ENCODE data around the gene CFAP43. TPM values are rescaled to one million over a fixed set of nuclear protein-coding genes. Genes with fewer than 3 reads are reported as not detected.

CFAP43 gene
- total and polyA plus RNA-seq, 2 donors (not counting 1 experiment from before 2014, with no cell fraction given) = 0.12 TPM; not detected in 1

GRCh38 chr10:104268713-104269645 lies 36.8 kb upstream of the CFAP43 start, which contains the start of gene GSTO2:
Gene GSTO2 (plus strand): TSS chr10:104269184. CDS start chr10:104274916, 5,732 bp downstream.
- peak within 1 kb of the TSS; percentile 93 for H3K9ac ChIP-seq (ENCODE audit: low read length)
- no peaks in the 10 kb centered on the region for H3K9me3 ChIP-seq (ENCODE audit: control extremely low read depth in 1 of 3, control insufficient read depth in 2 of 3, insufficient read depth in 1 of 3, low read length in 2 of 3)
- Mint-ChIP-seq H3K27me3 (no peaks in the 10 kb centered on the region), H3K4me3 (peak within 1 kb of the TSS; percentile 88), H3K4me1 (peaks cover 37% of the 10 kb centered on the region), H3K9me3 (ENCODE audit: insufficient read depth) (no peaks in the 10 kb centered on the region), H3K27ac (peak within 1 kb of the TSS; percentile 92)
- H3K4me3 ChIP-seq (ENCODE audit: control extremely low read depth in 1 of 5, extremely low read depth in 1 of 5, insufficient read depth in 1 of 5, low read depth in 2 of 5, low read length in 4 of 5) = peak within 1 kb of the TSS; percentile 68 to 90 (median 86)
- intact Hi-C loops (cut with micrococcal nuclease) = loop anchor here (1.0 to 5.0 kb wide), 9 partner anchors 14 to 1352 kb away; partner anchors contain the start of genes CFAP43, CFAP58, CNNM2 and ITPRIP
- H3K27ac ChIP-seq (ENCODE audit: low read length in 2 of 2) = peak within 1 kb of the TSS; percentile 90 to 95
- H3K4me2 ChIP-seq (replicated peaks; ENCODE audit: low read depth, low read length, poor library complexity, severe bottlenecking) = peak within 1 kb of the TSS; percentile 76
- ATAC-seq (ENCODE audit: low read depth) (peak; percentile 97), DNase-seq (peak; percentile 99)
- H2AFZ ChIP-seq (ENCODE audit: insufficient read depth, low read depth, low read length, poor library complexity, severe bottlenecking) = peak within 1 kb of the TSS; percentile 85
- H3K4me1 ChIP-seq (ENCODE audit: control insufficient read depth in 2 of 2, insufficient read depth in 2 of 2, low read length in 2 of 2) = peaks cover 20 to 22% of the 10 kb centered on the region in 2 donors
- WGBS (ENCODE audit: insufficient coverage) = under 1% methylated on average over 51 of the region's 59 CpGs
- peaks cover 0 to 1% (median under 1%) of the 10 kb centered on the region in 4 experiments for H3K27me3 ChIP-seq (replicated peaks in 1 of 4; ENCODE audit: control extremely low read depth in 1 of 4, control insufficient read depth in 3 of 4, insufficient read depth in 4 of 4, low read length in 3 of 4)
- H4K20me1 ChIP-seq (ENCODE audit: control insufficient read depth, insufficient read depth, low read length, poor library complexity, severe bottlenecking) = peaks cover 7% of the 10 kb centered on the region
- CTCF ChIA-PET = interaction anchor here (0.6 to 3.4 kb wide), 9 partner anchors 11 to 86 kb away, joined by 3 to 11 read pairs (median 3); partner anchors contain the start of gene GSTO1
- H3K79me2 ChIP-seq (ENCODE audit: control insufficient read depth, insufficient read depth, low read length) = peaks cover 34% of the 10 kb centered on the region
- peaks cover 10 to 24% of the 10 kb centered on the region in 2 experiments for H3K36me3 ChIP-seq (replicated peaks in 1 of 2; ENCODE audit: control extremely low read depth in 1 of 2, control insufficient read depth in 1 of 2, extremely low read depth in 1 of 2, insufficient read depth in 2 of 2, low read length in 1 of 2)
- no peak for TF ChIP-seq EZH2 (IDR thresholded peaks at IDR 0.05; ENCODE audit: borderline replicate concordance, insufficient read depth, low read depth, low read length, poor library complexity, severe bottlenecking)
- no peak for TF ChIP-seq CTCF (IDR thresholded peaks at IDR 0.05)
- POLR2A ChIA-PET = interaction anchor here (1.2 to 1.6 kb wide), 3 partner anchors 15 to 69 kb away, joined by 3 to 6 read pairs (median 4); partner anchors contain the start of gene ITPRIP
